ENCODE results near the gene PRR16.

The PRR16 gene

GRCh38 chr5:120436996-120437395, 27.1 kb upstream of the PRR16 start:
- DNase-seq (ENCODE audit: low spot score) = no peak
- in situ Hi-C loops (cut with MboI; ENCODE audit: low pct_unique_long_range_greater_than_20kb, low sequenced_read_pairs, unreplicated experiment) = no loop called here
- TF ChIP-seq CTCF (IDR thresholded peaks at IDR 0.05; ENCODE audit: extremely low read depth, insufficient read depth, missing control alignments) = no peak

DNA sequence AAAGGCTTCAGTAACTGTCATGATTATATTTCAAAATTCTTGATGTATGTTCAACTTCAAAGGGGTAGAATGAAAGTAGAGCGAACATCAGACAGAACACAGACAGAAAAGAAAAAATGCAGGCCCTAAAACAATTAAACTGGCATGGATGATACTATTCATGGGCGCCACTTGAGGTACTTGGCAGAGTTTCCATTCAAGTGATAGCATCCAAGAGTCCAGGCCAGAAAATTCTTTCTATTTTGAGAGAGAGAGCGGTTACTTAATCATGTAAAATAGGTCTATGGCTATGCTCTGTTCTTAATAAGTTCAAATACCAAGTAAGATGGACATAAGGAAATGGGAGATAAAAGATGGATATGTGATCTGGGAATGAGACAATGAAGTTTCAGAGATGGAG, 21.4 kb upstream of the PRR16 start:
- in situ Hi-C loops (cut with MboI; ENCODE audit: low pct_unique_long_range_greater_than_20kb, low sequenced_read_pairs, unreplicated experiment) = no loop called here
- TF ChIP-seq CTCF (IDR thresholded peaks at IDR 0.05; ENCODE audit: extremely low read depth, insufficient read depth, missing control alignments) = no peak
- no peak for DNase-seq (ENCODE audit: low spot score)

DNA sequence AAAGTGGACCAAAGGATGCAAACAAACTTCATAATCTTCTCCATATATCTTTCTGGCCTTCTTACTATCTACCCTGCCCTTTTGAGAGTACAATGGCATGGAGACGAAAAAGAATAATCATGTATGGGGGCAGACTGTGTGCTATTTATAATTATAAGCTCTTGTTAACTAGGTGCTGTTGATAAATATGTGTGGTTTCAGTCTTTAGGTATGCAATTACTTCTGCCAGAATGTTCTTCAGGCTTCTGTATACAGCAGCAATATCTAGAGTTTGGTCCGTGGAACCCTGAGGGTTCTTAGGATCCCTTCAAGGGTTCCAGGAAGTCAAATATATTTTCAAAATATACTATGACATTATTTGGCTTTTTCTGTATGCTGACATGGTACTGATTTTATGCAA, 20.5 kb upstream of the PRR16 start:
- DNase-seq (ENCODE audit: low spot score) = no peak
- no peak for TF ChIP-seq CTCF (IDR thresholded peaks at IDR 0.05; ENCODE audit: extremely low read depth, insufficient read depth, missing control alignments)
- in situ Hi-C loops (cut with MboI; ENCODE audit: low pct_unique_long_range_greater_than_20kb, low sequenced_read_pairs, unreplicated experiment) = no loop called here

- no peak for TF ChIP-seq CTCF (IDR thresholded peaks at IDR 0.05; ENCODE audit: extremely low read depth, insufficient read depth, missing control alignments)
- no peak for DNase-seq (ENCODE audit: low spot score)
- in situ Hi-C loops (cut with MboI; ENCODE audit: low pct_unique_long_range_greater_than_20kb, low sequenced_read_pairs, unreplicated experiment) = no loop called here
Observed at GRCh38 chr5:120446068-120446492, 18.0 kb upstream of the PRR16 start.

GRCh38 chr5:120446901-120447300, 17.2 kb upstream of the PRR16 start:
- DNase-seq (ENCODE audit: low spot score) = no peak
- in situ Hi-C loops (cut with MboI; ENCODE audit: low pct_unique_long_range_greater_than_20kb, low sequenced_read_pairs, unreplicated experiment) = no loop called here
- TF ChIP-seq CTCF (IDR thresholded peaks at IDR 0.05; ENCODE audit: extremely low read depth, insufficient read depth, missing control alignments) = no peak

- in situ Hi-C loops (cut with MboI; ENCODE audit: low pct_unique_long_range_greater_than_20kb, low sequenced_read_pairs, unreplicated experiment) = no loop called here
- TF ChIP-seq CTCF (IDR thresholded peaks at IDR 0.05; ENCODE audit: extremely low read depth, insufficient read depth, missing control alignments) = no peak
- no peak for DNase-seq (ENCODE audit: low spot score)
Observed at GRCh38 chr5:120447706-120448239, 16.3 kb upstream of the PRR16 start.

DNA sequence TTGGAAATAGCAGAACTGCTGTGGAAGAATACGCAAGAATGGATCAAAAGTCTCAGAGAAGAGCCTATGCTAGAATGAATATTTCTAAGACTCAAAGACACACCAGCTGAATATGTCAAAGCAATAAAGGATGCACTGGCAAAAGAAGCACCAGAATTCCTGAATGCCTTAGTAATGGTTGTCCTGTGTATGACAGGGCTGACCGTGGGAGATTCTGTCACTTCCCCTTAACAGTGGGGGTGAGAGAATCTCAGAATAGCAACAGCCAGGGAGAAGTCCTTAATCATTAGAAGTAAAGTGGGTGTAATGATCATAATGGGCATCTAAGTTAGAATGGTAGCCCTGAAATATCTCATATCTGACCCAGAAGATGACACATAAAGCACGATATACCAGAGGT, 14.6 kb upstream of the PRR16 start:
- no peak for DNase-seq (ENCODE audit: low spot score)
- in situ Hi-C loops (cut with MboI; ENCODE audit: low pct_unique_long_range_greater_than_20kb, low sequenced_read_pairs, unreplicated experiment) = no loop called here
- TF ChIP-seq CTCF (IDR thresholded peaks at IDR 0.05; ENCODE audit: extremely low read depth, insufficient read depth, missing control alignments) = no peak
